ENCODE data around the gene SALL2.

The SALL2 gene

DNA sequence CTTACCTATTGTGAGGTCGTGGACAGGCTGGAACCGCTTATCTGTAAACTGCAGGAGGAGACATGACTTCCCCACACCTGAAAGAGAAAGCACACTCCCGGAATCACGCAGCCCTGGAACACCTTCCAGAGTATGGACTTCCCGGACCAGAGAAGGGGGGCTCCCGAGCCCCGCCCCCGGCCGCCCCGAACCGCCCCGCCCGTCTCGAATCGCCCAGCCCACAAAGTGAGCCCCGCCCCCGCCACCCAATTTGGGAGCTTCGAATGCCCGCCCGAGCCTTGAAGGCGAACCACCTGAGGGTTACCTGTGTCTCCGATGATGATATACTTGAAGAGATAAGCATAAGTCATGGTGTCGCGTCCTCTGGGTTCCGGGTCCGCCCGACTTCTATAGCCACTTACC is 49.6 kb downstream of the SALL2 start:
- DNase-seq: no peak

DNA sequence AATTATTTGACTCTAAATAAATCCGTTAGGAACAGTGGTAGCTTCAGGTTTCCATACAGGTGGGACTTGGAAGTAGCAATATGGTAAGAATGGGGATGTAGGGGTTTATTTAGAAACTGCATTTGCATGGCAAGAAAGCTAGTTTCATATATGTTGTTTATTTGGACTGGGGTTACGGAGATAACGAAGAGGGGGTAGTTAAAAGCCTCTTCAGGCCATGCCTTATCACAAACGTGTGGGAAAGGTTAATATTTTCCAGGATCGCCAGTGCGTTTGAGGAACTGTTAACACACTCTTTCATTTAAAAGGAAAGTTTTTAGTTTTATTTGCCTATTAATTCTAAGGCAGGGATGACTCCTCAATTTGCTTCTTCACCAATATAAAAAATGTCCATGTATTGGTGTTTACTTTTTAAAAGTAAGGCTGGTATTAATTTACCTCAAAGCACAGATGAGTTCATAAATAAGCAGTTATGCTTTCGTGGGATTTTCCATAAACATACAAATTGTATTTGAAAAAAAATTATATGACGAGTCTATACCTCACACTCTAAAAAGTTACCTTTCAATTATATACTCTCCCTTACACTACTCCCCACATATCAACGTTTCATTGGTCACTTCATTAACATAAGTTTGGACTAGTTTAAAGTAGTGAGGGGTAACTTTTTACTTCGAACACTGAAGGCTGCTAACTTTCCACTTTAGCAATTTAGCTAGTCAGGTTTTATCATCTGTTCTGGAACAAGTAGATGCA is 50.2 kb downstream of the SALL2 start:
- DNase-seq: no peak
